Calu3 (cell line): ENCODE results near the gene TTC6. TPM values are rescaled to one million over a fixed set of nuclear protein-coding genes. Genes with fewer than 3 reads are reported as not detected.

Source experiments
- BruUV-seq: library from RNA; stranded (reverse); fragments of 400-500 nt; replicated peaks from 2 replicates; lab custom pipeline; 2021; lab: Mats Ljungman, UMichigan
- CTCF ChIA-PET: fragments of 300-600 bp; sonication (Branson Sonifier 250); formaldehyde crosslinking; loops from one replicate; lab custom pipeline; 2022; ENCODE audit warnings: antibody characterized with exemption; lab: Charles Lee
- DNase-seq: peaks from one replicate; pipeline ENCODE4 v3.0.0; 2022
- H3K27ac Mint-ChIP-seq: one replicate; pipeline ENCODE4 v1.8.0; 2022; ENCODE audit warnings: mixed read lengths; ENCODE audit not compliant: unreplicated experiment
- H3K27me3 Mint-ChIP-seq: one replicate; pipeline ENCODE4 v1.8.0; 2022; ENCODE audit warnings: mixed read lengths; ENCODE audit not compliant: unreplicated experiment
- H3K36me3 Mint-ChIP-seq: one replicate; pipeline ENCODE4 v1.8.0; 2022; ENCODE audit warnings: mild to moderate bottlenecking, moderate library complexity, mixed read lengths; ENCODE audit not compliant: insufficient read depth, unreplicated experiment
- H3K4me1 Mint-ChIP-seq: one replicate; pipeline ENCODE4 v1.8.0; 2022; ENCODE audit warnings: mild to moderate bottlenecking, low read depth, mixed read lengths; ENCODE audit not compliant: unreplicated experiment
- H3K4me3 Mint-ChIP-seq: one replicate; pipeline ENCODE4 v1.8.0; 2022; ENCODE audit warnings: mild to moderate bottlenecking, low read depth, moderate library complexity, mixed read lengths; ENCODE audit not compliant: unreplicated experiment
- H3K9me3 Mint-ChIP-seq: one replicate; pipeline ENCODE4 v1.8.0; 2022; ENCODE audit warnings: low read depth, mixed read lengths; ENCODE audit not compliant: unreplicated experiment
- intact Hi-C: fragments of 100-400 bp; cut with micrococcal nuclease; formaldehyde crosslinking; loops from one replicate; pipeline ENCODE4 v1.10.0; 2022; ENCODE audit not compliant: unreplicated experiment
- total RNA-seq: library from RNA; stranded (reverse); gene quantifications from 2 replicates; pipeline ENCODE4 v1.2.3, GENCODE V29; 2022
- TF ChIP-seq, protein P1 (sequence below): fragments of 200-600 bp; IDR thresholded peaks from one replicate; pipeline ENCODE4 v1.8.0; 2022; ENCODE audit warnings: antibody characterized with exemption; ENCODE audit not compliant: unreplicated experiment

TTC6 gene
- total RNA-seq, 1 experiment from 2014 or later, result 13.8 TPM

DNA sequence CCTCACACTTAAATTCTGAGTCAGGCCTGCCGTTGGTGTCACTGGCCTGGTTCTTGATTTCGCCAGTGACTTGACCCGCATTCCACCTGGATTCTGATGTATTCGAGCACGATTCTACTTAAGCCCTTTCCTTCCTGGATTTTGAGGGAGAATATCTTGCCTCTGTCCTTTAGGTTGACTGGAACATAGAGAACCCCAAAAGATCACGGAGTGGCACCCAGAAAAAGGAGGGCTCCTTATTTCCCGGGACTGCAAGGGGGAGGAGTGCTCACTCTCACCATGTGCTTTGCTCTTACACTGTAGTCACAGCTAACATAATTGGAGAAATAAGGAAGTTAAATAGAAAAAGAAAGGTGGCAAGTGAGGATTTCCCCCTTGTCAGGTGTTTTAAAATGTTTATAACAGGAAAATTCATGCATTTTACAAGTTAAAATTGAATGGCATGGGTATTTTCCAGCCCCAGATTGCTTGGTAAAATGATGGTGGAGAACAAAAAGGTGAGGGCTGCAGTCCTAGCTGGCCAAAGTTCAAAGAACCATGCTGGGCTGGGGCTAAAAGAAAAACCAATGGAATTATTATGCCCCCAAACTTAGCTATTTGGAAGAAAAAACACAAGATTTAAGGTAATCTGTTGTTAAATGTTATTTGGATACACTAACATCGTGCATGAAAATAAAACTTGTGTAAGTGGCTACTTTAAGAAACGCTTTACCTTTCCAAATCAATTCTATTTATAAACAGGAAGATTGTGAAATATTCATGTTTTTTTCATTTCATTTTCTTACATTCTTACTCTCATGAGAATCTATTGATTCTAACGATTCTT, 9.2 kb upstream of the TTC6 start:
- Mint-ChIP-seq H3K9me3 (no peaks in the 10 kb centered on the region), H3K4me1 (peaks cover 15% of the 10 kb centered on the region), H3K27me3 (no peaks in the 10 kb centered on the region), H3K36me3 (peaks cover 79% of the 10 kb centered on the region), H3K4me3 (peak overlapping the region; percentile 86), H3K27ac (peak overlapping the region; percentile 85)
- no TSS peak for BruUV-seq
- CTCF ChIA-PET, result interaction anchor here (1.3 to 1.4 kb wide), 2 partner anchors 9 to 19 kb away, joined by 3 read pairs; partner anchors contain the start of gene TTC6
- DNase-seq, result no peak
- intact Hi-C loops, result no loop called here
- TF ChIP-seq, protein P1, sequence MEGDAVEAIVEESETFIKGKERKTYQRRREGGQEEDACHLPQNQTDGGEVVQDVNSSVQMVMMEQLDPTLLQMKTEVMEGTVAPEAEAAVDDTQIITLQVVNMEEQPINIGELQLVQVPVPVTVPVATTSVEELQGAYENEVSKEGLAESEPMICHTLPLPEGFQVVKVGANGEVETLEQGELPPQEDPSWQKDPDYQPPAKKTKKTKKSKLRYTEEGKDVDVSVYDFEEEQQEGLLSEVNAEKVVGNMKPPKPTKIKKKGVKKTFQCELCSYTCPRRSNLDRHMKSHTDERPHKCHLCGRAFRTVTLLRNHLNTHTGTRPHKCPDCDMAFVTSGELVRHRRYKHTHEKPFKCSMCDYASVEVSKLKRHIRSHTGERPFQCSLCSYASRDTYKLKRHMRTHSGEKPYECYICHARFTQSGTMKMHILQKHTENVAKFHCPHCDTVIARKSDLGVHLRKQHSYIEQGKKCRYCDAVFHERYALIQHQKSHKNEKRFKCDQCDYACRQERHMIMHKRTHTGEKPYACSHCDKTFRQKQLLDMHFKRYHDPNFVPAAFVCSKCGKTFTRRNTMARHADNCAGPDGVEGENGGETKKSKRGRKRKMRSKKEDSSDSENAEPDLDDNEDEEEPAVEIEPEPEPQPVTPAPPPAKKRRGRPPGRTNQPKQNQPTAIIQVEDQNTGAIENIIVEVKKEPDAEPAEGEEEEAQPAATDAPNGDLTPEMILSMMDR, result no peak

DNA sequence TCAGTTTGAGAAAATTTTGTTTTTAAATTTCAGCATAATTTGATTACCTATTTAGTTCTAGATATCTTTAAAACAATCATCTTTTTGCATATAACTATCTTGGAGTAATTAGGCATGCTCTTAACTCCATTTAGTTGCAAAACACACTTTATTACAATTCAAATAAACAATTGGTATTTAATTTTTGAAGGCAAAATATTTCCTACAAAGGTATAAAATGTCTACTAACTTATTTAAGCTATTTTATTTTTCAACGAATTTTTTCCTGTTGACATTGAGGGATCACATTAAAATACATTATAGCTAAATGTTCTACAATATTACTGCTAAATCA, 8.7 kb upstream of the TTC6 start:
- CTCF ChIA-PET, result interaction anchor here (0.6 to 1.4 kb wide), 2 partner anchors 10 to 20 kb away, joined by 3 to 4 read pairs; no protein-coding TSS in a partner anchor
- TF ChIP-seq, protein P1, result no peak
- intact Hi-C loops, result no loop called here
- no peak overlapping the region for H3K4me3 Mint-ChIP-seq
- H3K27me3 Mint-ChIP-seq, result no peaks in the 10 kb centered on the region
- H3K9me3 Mint-ChIP-seq, result no peaks in the 10 kb centered on the region
- BruUV-seq, result no TSS peak
- DNase-seq, result no peak
- peak overlapping the region; percentile 85 for H3K27ac Mint-ChIP-seq
- H3K4me1 Mint-ChIP-seq, result peaks cover 9% of the 10 kb centered on the region
- peaks cover 85% of the 10 kb centered on the region for H3K36me3 Mint-ChIP-seq

DNA sequence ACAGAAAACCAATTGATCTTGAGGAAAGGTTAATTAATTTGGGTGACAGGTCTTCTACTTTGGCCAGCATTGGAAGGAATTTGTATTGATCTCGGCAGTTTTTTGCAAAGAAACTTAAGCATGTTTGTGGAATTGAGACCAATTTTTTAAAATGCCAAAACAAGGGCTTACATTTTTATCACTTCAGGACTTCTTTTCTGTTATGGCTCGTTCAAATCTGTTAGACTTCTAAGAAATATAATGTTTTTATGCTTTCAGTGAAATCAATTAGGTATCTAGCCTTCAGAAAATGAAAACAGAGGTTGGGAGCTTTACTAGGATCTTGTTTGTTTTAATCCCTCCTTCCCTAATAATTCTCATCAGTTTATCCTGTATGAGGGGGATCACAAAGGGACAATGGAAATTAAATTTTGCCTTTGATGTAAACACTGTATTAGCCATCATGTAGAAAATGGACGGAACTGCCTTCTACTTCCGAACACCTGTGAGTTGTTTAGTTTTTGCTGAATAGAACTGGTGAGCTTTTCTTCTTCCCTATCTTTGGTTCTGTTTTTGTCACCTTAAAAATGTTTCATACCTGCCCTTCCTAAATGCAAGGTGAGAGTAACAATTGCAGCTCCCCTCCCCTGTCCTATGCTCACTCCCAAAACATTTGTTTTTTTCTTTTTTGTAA, 8.2 kb upstream of the TTC6 start:
- BruUV-seq, result no TSS peak

More for the DNA sequence above, 8.2 kb upstream of the TTC6 start:
- Mint-ChIP-seq H3K27ac (peak overlapping the region; percentile 85), H3K27me3 (no peaks in the 10 kb centered on the region), H3K9me3 (no peaks in the 10 kb centered on the region), H3K4me1 (peaks cover 8% of the 10 kb centered on the region), H3K36me3 (peaks cover 90% of the 10 kb centered on the region), H3K4me3 (peak overlapping the region; percentile 66)
- CTCF ChIA-PET, result interaction anchor here (0.5 to 1.4 kb wide), 4 partner anchors 10 to 337 kb away, joined by 3 to 4 read pairs (median 3); no protein-coding TSS in a partner anchor
- TF ChIP-seq, protein P1, result no peak
- no peak for DNase-seq
- intact Hi-C loops, result no loop called here
